ENCODE data around the gene ATP5MC2.

Gene ATP5MC2

DNA sequence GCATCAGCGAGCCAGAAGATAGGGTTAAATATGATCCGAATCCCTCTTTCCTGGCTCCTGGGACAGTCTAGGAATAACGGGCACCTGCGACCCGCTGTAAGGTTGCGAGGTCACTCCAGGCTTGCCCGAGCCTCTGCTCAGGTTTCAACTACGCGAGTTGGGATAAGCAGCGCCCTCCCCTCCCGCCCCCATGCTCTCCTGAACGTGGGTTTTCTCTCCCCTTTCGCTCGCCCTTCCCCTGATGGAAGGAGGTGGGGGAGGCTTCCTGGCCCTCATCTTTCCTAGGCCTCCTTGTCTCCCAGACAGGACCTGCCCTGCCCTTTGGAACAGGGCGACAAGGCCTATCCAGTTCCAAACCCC, 753 bp upstream of the ATP5MC2 start:
- Histone ChIP-seq H4K20me1 (ENCODE audit: insufficient read depth, low read length) (no peaks in the 10 kb centered on the region), H3K36me3 (ENCODE audit: insufficient read depth, low read length) (peaks cover 30% of the 10 kb centered on the region), H3K79me2 (ENCODE audit: insufficient read depth, low read length) (peaks cover 19% of the 10 kb centered on the region), H3K9me3 (ENCODE audit: low read length) (no peaks in the 10 kb centered on the region), H3K27ac (ENCODE audit: low read depth, low read length, poor library complexity, severe bottlenecking) (no peak overlapping the region), H3F3A (ENCODE audit: insufficient read depth, low read length) (no peaks in the 10 kb centered on the region), H2AFZ (ENCODE audit: low read length) (peak overlapping the region; percentile 56), H3K4me3 (ENCODE audit: low read depth, low read length, poor library complexity, severe bottlenecking) (peak overlapping the region; percentile 75), H3K4me1 (ENCODE audit: insufficient read depth, low read length, severe bottlenecking) (peaks cover 27% of the 10 kb centered on the region), H3K27me3 (ENCODE audit: insufficient read depth, low read length) (no peaks in the 10 kb centered on the region), H3K4me2 (ENCODE audit: low read length) (peak overlapping the region; percentile 90), H3K9ac (ENCODE audit: low read length) (peak overlapping the region; percentile 65), H3K9me2 (ENCODE audit: low read depth, low read length) (no peaks in the 10 kb centered on the region)
- TF ChIP-seq CTCF (IDR thresholded peaks at IDR 0.05; ENCODE audit: low read length): no peak
- TF ChIP-seq EZH2 (IDR thresholded peaks at IDR 0.05; ENCODE audit: borderline replicate concordance, low read length): no peak

DNA sequence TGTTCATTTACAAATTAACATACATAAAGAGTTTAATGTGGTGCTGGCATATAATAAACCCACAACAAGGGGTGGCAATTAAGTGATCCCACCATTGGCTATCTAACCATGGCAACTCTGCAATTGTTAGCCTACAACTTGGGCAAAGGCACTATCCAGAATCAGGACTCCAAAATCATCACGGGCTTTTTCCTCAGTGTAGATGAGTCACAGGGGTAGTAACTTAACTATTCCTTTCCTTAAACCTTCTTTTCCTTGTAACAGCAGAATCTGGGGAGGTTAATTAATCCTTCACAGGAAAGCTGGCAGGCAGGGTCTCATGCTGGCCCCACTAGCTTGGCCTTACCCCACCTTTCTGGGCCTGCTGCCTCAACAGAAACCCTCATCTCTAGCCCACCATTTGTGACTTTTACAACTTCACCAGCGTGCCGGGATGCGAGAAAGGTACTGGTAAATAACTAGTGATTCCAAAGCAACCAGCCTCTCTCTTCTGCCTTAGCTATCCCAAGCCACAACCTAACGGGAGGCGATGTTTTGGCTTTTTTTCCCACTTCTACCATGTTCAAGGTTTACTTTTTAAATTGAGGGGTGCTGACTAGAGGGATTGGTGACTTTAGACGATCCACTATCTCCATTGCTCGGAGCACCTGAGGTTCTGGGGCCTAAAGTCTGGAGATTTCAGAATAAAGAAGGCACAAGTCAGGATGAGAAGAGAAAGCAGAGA, 744 bp downstream of the ATP5MC2 start:
- Histone ChIP-seq H3K36me3 (ENCODE audit: insufficient read depth, low read length) (peaks cover 43% of the 10 kb centered on the region), H3K9ac (ENCODE audit: low read length) (peak overlapping the region; percentile 82), H3K4me3 (ENCODE audit: low read depth, low read length, poor library complexity, severe bottlenecking) (peak overlapping the region; percentile 75), H3F3A (ENCODE audit: insufficient read depth, low read length) (no peaks in the 10 kb centered on the region), H3K79me2 (ENCODE audit: insufficient read depth, low read length) (peaks cover 19% of the 10 kb centered on the region), H3K9me2 (ENCODE audit: low read depth, low read length) (no peaks in the 10 kb centered on the region), H3K27me3 (ENCODE audit: insufficient read depth, low read length) (no peaks in the 10 kb centered on the region), H3K9me3 (ENCODE audit: low read length) (no peaks in the 10 kb centered on the region), H4K20me1 (ENCODE audit: insufficient read depth, low read length) (no peaks in the 10 kb centered on the region), H3K4me2 (ENCODE audit: low read length) (peak overlapping the region; percentile 73), H3K27ac (ENCODE audit: low read depth, low read length, poor library complexity, severe bottlenecking) (peak overlapping the region; percentile 57), H2AFZ (ENCODE audit: low read length) (no peak overlapping the region), H3K4me1 (ENCODE audit: insufficient read depth, low read length, severe bottlenecking) (peaks cover 27% of the 10 kb centered on the region)
- no peak for TF ChIP-seq CTCF (IDR thresholded peaks at IDR 0.05; ENCODE audit: low read length)
- TF ChIP-seq EZH2 (IDR thresholded peaks at IDR 0.05; ENCODE audit: borderline replicate concordance, low read length): no peak

GRCh38 chr12:53670971-53671370, 4.9 kb downstream of the ATP5MC2 start:
- Histone ChIP-seq H3K9me2 (ENCODE audit: low read depth, low read length) (no peaks in the 10 kb centered on the region), H3K4me3 (ENCODE audit: low read depth, low read length, poor library complexity, severe bottlenecking) (no peak overlapping the region), H3K4me1 (ENCODE audit: insufficient read depth, low read length, severe bottlenecking) (peaks cover 12% of the 10 kb centered on the region), H3K4me2 (ENCODE audit: low read length) (no peak overlapping the region), H3K9ac (ENCODE audit: low read length) (no peak overlapping the region), H2AFZ (ENCODE audit: low read length) (no peak overlapping the region), H3K9me3 (ENCODE audit: low read length) (no peaks in the 10 kb centered on the region), H3K36me3 (ENCODE audit: insufficient read depth, low read length) (peaks cover 78% of the 10 kb centered on the region), H3K27me3 (ENCODE audit: insufficient read depth, low read length) (no peaks in the 10 kb centered on the region), H4K20me1 (ENCODE audit: insufficient read depth, low read length) (no peaks in the 10 kb centered on the region), H3K79me2 (ENCODE audit: insufficient read depth, low read length) (peaks cover 19% of the 10 kb centered on the region), H3F3A (ENCODE audit: insufficient read depth, low read length) (no peaks in the 10 kb centered on the region), H3K27ac (ENCODE audit: low read depth, low read length, poor library complexity, severe bottlenecking) (no peak overlapping the region)
- TF ChIP-seq CTCF (IDR thresholded peaks at IDR 0.05; ENCODE audit: low read length) (no peak), EZH2 (IDR thresholded peaks at IDR 0.05; ENCODE audit: borderline replicate concordance, low read length) (no peak)
